ENCODE data around the gene CYSTM1.

The CYSTM1 gene

DNA sequence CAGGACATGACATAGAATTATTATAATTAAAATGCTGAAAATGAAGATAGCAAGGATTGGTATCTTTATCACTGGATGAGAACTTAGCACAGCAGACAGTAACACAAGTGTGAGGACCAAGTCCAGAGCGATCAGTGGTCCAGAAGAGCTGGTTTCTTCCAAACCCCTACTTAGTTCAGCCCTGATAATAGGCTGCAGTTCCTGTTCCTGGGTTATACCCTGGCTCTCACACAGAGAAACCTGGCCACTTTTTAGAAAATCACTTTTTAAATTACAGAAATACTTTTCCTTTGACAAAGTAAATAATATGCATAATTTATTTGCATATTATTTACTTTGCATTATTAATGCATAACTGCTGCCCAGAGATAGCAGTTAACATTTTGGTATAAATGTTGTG, 40.3 kb downstream of the CYSTM1 start:
- DNase-seq: no peak

DNA sequence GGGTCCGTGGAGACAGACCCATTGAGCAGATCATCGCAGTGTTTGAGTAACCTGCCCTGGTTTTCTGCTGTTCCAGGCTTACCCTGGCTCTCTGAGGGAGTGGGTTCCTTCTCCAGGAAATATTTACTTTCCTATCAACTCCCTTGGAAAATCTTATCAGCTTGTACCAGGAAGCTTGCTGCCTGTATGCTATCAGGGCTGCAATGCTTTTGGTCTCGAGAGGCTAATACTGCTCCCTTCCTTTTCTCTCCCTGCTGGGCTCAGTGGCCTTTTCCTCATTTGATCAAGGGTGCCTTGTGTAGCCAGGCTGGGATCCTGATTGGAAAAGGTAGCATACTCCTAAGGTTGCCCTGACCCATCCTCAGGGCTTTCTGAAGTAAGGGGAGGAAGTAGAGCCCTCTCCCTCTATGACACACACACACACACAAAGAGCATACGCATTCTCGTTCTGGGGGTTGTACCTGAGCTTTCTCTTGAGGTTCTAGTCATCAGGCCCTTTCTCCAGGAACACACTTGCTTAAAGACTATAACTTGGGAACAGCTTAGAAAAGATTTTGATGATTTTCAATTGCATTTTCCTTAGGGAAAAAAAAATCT, 41.6 kb downstream of the CYSTM1 start:
- DNase-seq: no peak

DNA sequence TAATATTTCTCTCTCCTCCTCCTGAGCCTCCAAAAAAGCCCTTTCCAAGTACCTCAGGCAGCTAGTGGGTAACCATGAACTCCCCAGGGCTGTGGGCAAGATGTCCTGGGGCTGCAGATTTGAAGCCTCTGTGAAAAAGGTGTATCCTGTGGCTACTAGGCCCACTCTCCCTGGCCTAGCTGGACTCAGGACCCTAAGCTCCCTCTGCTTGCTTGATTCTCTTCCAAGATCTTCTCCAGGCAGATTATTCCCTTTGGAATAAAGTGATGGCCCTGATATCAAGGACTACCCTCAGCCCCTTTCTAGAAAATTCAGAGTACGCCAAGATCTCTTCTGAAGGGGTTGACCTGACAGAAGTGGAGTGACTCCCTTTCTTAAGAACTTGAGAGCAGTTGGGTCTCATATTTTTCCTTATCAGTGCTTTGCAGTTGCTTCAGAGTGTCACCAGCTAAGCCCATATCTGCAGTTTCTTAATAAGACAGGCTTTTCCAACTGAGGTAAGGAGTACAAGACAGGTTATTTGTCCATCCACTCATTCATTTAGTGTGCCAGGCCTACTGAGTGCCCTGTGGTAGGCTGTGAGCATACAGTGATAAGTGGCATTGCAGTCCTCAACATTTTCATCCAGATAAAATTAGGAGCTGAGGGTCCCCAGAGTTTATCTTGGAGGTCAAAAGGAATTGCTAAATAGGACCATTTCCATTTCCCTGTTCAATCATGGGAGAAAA, 42.5 kb downstream of the CYSTM1 start:
- DNase-seq: no peak

DNA sequence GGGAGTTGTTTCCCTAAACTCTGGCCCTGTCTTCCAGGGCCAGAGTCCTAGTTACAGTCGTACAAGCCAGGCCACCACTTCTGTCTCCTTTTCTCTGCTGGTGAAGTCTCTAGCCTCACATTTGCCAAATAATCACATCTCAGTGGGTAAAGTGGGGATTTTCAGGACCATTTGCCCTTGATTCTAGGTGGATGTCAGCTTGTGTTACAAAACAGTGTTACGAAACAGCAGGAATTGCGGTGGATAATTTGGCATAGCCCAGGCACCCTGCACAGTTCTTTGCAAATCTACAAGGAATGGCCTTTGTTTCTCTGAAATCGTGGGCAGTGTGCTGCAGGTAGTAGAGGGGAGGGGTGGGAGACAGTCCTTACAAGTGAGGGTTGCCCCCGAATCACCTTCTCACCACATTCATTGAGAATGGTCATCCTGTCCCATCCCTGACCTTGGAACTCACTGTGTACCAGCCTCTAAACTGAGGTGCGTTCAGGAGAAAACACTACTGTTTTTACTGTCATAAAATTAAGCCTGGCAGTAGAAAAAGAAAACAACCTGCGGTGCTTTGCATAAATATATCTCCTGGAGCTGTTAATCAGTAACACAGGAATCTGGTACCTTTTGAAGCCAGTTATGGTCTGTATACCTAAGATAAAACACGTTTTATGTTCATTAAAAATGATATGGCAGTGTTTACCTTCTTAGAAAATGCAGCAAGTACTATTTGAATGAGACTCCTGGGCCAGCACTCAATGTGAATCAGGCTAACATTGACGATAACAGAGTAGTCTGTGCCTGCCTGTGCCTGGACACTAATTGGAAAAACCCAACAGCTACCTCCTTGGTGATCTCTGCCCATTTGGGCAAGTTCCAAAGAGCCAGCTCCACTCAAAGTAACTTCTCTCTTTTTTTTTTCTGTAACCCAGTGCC, 44.3 kb downstream of the CYSTM1 start:
- DNase-seq: no peak

DNA sequence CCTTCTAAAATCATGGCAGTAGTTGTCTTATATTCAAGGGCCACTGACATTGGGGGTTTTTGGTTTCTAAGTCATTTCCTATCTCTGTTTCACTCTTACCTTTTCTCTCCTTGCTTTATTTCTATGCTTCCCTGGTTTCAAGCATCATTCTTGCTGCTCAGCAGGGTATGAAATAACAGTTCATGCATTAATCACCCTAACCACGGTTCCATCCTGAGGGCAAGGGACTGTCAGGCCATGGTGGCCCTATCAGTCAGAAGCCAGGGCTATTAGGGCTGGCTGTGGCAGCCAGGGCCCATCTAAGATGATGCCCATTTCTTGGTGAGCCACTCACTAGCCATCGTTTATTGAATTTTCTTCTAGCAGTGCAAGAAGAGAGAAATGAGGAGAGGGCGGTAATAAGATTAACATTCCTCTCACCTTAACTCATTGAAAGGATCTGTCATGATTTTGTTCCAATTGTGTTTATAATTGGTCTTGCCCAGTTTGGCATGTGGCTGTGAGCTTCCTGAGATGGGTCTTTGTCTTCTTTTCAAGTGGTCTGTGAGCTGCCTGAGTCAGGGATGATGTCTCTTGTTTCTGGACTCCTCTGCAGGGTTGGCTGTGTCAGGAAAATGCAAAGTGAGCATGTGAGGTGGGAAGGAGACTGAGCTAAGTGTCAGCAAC, 45.2 kb downstream of the CYSTM1 start:
- DNase-seq: no peak

DNA sequence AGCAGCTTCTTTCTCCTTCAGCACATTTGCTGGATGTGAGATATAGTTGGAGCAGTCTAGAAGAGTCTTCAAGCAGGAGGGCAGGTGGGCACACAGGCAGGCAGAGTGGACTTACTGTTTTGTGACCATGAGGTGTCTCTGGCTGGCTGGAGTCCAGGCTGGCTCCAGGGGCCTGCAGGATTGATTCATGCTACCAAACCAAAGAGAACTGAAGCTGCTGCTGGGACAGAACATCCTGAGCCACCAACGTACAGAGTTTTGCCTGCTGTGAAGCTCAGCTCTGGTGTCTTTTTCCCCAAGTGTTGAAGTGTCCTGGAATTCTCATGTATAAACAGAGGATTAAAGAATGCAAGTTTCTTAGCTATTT, 45.7 kb downstream of the CYSTM1 start:
- DNase-seq: no peak

DNA sequence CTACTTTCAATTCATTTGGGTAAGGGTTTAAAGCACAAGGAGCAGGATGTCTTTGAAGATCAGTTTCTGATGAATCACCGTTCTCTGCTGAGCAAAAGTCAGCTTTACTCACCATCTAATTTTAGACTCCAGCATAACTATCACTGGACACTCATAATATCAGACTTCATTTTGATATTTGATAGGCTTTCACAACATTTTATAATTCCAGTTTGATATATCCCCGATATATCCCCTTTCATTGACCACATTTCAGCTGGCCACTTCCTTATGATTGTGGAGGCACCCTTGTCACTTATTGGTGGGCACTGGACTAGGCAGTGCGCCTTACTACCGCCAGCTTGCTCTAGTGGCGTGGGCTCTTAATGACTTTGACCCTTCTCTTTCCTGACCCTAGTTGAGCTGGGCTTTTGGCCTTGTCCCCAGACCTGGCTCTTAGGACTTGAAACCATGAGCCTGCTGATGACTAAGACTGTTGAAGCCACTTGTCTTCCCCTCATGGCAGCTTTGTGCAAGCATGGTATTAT, 46.8 kb downstream of the CYSTM1 start:
- no peak for DNase-seq

DNA sequence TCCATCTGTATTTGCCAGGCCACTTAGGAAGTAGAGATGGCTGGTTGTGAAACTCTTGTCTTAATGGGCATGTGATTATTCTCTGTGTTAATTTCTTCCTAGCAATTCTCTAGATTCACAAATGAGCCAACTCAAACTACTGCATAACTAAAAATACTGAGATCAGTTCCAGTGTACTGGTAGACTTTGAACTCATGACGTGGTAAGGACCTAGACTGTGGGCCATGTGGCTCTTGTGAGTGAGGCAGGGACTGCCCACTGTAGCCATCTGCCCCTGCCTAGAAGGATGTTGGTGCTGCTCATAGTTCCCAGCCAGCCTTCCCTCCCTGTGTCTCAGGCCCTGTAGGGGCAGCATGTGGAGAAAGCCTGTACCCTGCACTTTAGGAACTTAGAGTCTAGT, 47.4 kb downstream of the CYSTM1 start:
- no peak for DNase-seq

DNA sequence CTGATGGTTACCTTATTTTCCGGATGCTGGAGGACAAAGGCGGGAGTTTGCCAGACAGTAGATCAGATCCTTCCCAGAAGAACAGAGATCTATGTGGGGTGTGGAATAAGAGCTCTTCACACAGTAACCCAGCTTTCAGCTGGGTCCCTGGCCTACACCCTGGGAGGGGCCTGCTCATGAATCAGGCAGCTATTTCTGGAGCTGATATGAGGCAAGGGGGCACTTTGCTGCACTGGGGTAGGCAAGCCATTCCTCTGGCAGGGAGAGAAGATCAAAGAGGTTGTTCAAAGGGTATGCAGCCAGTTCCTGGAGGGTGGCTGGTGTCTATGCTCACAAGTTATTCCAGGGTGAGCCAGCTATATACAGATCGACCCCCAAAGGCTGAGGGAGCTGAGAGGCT, 48.6 kb downstream of the CYSTM1 start:
- DNase-seq: no peak

DNA sequence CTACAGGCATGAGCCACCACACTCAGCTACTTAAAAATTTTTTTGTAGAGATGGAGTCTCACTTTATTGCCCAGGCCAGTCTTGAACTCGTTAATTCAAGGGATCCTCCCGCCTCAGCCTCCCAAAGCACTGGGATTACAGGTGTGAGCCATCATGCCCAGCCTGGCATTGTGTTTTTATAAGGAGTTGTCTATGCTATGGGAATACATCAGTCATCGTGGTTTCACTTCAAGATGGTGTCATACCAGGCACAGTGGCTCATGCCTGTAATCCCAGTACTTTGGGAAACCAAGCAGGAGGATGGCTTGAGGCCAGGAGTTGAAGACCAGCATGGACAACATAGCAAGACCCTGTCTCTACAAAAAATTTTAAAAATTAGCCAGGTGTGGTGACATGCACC, 49.7 kb downstream of the CYSTM1 start:
- no peak for DNase-seq

DNA sequence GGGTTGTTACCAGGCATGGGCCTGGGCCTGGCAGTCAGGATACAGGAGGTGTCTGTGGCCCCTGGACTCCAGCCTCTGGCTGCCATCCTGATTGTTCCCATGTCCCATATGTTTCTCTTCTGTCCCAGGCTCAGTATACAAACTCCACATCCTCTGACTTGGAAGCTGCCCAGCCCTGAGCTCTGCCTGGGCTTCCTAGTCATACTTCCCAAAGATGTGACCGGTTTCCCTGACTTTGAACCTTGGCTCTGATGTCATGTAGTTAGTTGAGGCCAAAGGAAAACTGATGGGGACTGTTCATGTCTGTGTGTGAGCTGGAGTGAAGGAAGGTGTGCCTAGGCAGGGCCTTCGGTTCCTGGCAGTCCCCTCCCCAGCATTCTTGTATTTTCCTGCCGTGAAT, 50.4 kb downstream of the CYSTM1 start:
- DNase-seq: no peak

DNA sequence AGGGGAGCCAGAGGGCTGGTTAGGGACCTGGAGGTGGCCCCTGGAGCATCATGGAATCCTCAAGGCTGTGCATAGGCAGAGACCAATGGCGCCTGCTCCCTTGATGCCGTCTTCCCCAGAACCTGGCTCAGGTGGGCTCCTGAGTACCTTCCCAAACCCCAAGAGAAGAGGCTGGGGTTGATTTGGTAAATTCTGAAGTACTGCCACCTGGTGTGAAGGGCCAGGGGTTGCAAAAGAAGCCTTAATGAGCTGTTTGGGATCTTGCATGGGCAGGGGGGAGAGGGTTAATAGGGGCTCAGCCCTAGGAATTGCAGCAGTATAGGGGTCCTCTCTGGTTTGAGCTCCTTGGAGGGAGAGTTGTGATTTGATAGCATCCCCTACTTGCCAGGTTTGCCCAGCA, 52.1 kb downstream of the CYSTM1 start:
- no peak for DNase-seq

DNA sequence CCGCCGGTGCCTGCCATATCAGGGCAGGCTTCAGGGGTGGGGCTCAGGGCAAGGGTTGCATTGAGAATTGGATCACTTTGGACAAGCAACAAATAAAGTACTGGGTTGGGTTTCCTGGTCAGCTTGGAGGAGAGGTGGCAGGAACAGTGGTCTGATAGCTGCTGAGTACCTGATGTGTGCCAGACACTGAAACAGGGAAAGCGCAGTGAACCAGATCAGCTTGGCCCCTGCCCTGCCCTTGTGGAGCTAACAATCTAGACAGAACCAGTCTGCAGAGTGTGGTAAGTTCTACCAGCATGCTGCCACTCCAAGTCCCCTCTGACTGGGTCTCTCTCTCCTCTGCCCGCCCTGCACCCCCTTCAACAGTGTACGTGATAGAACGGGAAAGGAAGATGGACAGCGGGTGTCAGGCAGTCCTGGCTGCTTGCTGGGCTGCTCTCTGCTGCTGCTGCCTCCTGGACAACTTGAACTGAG, 53.4 kb downstream of the CYSTM1 start:
- DNase-seq: no peak

DNA sequence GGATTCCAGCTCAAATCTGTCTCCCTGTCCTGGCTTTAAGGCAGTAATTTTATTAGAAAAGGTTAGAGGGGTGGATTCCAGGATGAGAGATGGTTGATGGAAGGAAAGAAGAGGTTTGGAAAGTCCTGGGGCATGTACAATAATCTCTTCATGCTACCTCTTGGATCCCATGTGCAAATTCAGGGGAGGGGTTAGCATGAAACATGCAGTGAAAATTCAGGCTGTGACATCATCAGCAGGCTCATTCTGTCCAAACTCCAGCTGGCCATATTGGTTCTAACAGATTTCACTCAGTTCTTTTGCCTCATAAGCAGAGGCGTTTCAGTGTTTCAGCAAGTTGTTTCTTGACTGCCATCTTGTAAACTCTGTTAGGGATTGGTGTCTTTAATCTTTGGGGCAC, 55.4 kb downstream of the CYSTM1 start:
- no peak for DNase-seq

DNA sequence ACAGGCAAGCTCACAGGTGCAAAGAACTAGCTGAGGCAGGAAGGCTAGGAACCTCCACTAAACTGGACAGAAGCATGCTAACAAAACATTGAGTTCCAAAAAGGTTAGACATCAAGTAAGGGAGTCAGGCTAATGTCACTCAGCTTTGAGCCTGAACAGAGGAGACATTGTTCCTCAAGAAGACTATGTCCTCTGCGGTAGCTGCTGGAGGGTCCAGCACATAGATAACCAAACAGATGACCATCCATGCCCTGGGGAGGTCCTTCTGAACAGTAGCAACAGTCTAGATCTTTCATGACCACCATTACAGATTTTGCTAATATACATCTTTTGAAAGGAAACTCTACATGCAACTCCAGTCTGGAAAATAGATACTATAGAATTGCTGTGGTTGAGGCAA, 57.7 kb downstream of the CYSTM1 start:
- DNase-seq: no peak

DNA sequence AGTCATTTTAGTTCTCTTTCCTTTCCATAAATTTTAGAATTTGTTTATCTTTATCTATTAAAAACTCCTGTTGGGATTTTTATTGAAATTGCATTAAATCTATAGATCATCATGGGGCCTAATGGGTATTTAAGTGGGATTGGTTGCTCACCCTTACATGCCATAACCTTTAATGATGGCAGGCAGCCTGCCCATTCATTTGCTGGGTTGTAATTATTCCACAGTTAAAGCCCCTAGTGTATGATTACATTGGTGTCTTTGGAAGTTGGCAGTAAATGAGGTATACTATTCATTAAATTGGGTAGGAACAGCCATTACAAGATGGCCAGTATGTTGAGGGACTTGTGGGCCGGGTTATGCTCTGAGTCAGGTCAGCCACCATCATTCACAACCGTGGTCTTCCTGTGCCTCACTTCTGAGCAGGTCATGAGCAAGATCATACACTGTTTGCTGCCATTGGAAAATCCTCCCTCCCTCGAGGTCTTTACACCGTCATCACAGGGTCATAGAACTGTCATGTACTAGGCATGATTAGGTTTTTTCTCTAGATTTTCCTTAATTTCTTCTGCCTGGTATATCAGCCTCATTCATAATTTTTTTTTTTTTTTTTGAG, 59.5 kb downstream of the CYSTM1 start:
- DNase-seq: no peak

DNA sequence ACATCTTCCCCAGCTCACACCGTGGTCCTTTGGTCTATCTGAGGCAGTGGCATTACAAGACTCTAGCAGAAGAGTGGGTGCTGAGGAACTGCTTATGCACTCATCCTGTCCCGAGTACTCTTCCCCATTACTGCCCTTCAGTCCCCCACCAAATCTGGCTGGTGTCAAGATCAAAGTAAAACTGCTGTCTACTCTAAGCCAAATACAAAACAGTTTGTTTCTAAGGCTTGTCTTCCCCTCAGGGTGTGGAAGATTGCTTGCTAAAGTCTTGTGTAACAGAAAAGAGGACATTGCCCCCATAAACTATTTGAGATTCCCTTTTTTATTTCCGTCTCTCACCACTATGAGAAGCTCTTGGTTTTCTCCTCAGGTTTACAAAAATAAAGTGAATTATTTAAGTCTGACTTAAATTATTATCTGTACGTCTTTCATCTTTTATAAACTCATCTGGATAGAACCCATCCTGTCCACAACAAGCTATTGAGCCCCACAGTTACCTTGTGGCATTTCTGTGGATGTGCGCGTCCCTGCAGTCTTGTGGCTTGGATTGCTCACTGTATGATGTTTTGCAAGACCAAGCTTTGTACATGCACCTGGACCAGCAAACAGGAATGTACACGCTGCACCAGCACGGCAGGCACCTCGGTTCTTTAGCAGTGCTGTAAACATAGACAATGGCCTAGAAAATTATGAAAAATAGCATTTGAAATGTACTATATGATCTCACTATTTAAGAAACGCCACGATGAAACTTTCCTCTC, 61.0 kb downstream of the CYSTM1 start:
- DNase-seq: no peak

DNA sequence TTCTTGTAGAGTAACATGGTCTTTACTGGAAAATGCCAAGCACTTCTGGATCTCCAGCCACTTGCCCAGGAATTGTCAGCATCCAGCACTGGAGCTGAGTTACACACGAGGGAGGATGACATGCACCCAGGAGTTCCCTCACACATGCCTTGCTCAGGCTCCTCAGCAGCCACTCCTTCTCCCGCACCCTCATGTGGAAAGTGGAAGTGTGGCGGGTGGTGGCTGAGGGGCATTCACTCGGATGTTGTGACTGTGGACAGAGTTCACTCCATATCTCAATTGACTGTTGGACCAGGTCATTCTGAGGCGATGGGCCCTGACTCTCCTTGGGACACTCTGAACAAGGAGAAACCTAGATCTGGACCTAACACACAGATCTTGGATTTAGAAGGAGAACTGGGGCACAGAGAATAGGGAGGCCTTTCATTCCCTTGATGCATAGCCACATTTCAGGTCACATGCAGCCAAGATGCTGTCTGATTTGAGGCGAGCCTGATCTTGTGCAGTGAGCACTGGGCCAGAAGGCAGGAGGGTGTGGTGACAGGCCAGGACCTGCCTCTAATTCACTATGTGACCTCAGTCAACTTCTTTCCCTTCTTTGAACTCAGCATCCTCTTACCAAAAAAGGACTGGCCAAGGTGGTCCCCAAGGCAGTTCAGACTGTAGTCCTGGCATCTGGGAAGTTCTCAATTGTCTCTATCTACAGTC, 62.1 kb downstream of the CYSTM1 start:
- no peak for DNase-seq

DNA sequence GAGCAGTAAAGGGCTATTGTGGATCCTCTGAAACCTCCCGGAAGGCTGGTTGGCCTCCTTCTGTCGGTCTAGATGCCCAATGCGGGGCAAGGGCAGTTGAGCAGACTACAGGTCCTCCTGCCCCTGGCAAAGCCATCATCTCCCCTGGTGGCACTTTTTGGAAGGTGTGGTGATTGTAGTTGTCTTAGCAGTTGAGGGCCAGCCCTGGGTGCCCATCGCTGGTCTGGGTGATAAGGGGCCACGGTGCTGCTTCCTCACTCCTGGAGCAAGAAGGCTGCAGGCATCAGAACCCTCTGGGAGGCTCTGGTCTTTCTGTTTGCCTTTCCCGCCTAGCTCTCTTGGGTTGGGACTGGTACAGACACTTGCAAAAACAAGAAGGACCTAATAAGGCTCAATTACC, 63.8 kb downstream of the CYSTM1 start:
- no peak for DNase-seq

DNA sequence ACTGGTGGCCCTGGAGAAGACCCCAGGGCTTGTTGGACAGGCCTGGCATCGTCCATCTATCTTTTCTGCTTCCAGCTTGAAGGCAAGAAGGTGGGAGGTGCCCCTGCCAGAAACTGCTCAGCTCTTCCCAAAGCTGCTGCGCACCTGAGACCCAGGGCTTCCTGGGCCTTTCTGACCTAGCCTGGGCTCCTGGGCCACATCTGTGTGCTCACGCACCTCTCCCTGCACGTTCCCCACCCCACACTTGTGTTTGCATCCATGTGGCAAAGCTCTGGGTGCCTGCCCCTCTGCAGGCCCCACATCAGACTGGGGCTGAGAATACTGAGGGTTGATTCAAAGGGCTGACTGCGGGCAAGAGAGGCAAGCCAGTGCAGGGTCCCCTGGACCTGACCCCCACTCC, 64.5 kb downstream of the CYSTM1 start:
- DNase-seq: no peak
